Calu3 (cell line): ENCODE data around the gene ZDHHC6. TPM values are rescaled to one million over a fixed set of nuclear protein-coding genes. Genes with fewer than 3 reads are reported as not detected.

Experiments
- BruUV-seq: library from RNA; stranded (reverse); fragments of 400-500 nt; replicated peaks from 2 replicates; lab custom pipeline; 2021; lab: Mats Ljungman, UMichigan
- CTCF ChIA-PET: fragments of 300-600 bp; sonication (Branson Sonifier 250); formaldehyde crosslinking; loops from one replicate; lab custom pipeline; 2022; ENCODE audit warnings: antibody characterized with exemption; lab: Charles Lee
- DNase-seq: peaks from one replicate; pipeline ENCODE4 v3.0.0; 2022
- H3K27ac Mint-ChIP-seq: one replicate; pipeline ENCODE4 v1.8.0; 2022; ENCODE audit warnings: mixed read lengths; ENCODE audit not compliant: unreplicated experiment
- H3K27me3 Mint-ChIP-seq: one replicate; pipeline ENCODE4 v1.8.0; 2022; ENCODE audit warnings: mixed read lengths; ENCODE audit not compliant: unreplicated experiment
- H3K36me3 Mint-ChIP-seq: one replicate; pipeline ENCODE4 v1.8.0; 2022; ENCODE audit warnings: mild to moderate bottlenecking, moderate library complexity, mixed read lengths; ENCODE audit not compliant: insufficient read depth, unreplicated experiment
- H3K4me1 Mint-ChIP-seq: one replicate; pipeline ENCODE4 v1.8.0; 2022; ENCODE audit warnings: mild to moderate bottlenecking, low read depth, mixed read lengths; ENCODE audit not compliant: unreplicated experiment
- H3K4me3 Mint-ChIP-seq: one replicate; pipeline ENCODE4 v1.8.0; 2022; ENCODE audit warnings: mild to moderate bottlenecking, low read depth, moderate library complexity, mixed read lengths; ENCODE audit not compliant: unreplicated experiment
- H3K9me3 Mint-ChIP-seq: one replicate; pipeline ENCODE4 v1.8.0; 2022; ENCODE audit warnings: low read depth, mixed read lengths; ENCODE audit not compliant: unreplicated experiment
- CTCF ChIP-seq: fragments of 200-600 bp; IDR thresholded peaks from one replicate; pipeline ENCODE4 v1.8.0; 2022; ENCODE audit warnings: antibody characterized with exemption; ENCODE audit not compliant: unreplicated experiment
- intact Hi-C: fragments of 100-400 bp; cut with micrococcal nuclease; formaldehyde crosslinking; loops from one replicate; pipeline ENCODE4 v1.10.0; 2022; ENCODE audit not compliant: unreplicated experiment
- total RNA-seq: library from RNA; stranded (reverse); gene quantifications from 2 replicates; pipeline ENCODE4 v1.2.3, GENCODE V29; 2022

Gene ZDHHC6
- total RNA-seq, 1 experiment from 2014 or later: 28.7 TPM

DNA sequence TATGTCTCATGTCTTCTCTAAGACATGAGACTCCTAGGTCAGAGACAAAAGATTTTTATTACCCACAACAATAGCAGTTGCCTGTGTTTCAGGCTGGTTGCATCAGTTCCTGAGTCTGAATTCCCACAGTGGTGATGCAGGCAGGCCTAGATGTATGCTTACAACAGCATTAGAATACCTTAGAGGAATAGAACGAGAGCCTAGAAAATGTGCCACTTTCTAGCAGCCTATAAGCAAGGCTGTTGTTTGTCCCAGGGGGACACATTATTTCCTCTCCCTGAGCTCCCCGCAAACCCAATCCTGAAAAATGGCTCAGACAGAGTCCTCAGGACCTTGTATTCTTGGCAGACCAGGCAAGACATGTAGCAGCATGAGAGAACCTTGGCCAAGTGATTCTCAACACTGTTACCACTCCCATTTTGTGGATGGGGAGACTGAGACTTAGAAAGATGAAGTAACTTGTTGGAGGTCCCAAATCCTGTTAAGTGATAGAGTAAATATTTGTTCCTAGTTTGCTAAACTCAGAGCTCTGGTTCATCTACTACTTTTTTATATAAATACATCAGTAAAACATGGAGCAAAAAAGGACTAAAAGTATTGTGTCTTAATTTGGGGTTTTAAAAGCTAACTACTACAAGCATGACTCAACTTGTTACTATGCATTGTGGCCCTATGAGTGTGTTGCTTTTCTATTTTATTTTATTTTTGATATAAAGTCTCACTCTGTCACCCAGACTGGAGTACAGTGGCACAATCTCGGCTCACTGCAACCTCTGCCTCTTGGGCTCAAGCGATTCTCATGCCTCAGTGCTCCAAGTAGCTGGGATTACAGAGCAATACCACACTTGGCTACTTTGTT, 14.5 kb upstream of the ZDHHC6 start:
- H3K4me1 Mint-ChIP-seq: no peaks in the 10 kb centered on the region
- H3K27ac Mint-ChIP-seq: peak overlapping the region; percentile 34
- BruUV-seq: no TSS peak
- H3K4me3 Mint-ChIP-seq: no peak overlapping the region
- intact Hi-C loops: no loop called here
- no peak for DNase-seq
- CTCF ChIA-PET: interaction anchor here (0.6 to 0.7 kb wide), 2 partner anchors 9 to 1522 kb away, joined by 3 to 5 read pairs; no protein-coding TSS in a partner anchor
- no peak for TF ChIP-seq CTCF
- H3K9me3 Mint-ChIP-seq: no peaks in the 10 kb centered on the region
- no peaks in the 10 kb centered on the region for H3K36me3 Mint-ChIP-seq
- H3K27me3 Mint-ChIP-seq: no peaks in the 10 kb centered on the region

GRCh38 chr10:112460366-112460765, 13.7 kb upstream of the ZDHHC6 start:
- Mint-ChIP-seq H3K36me3 (no peaks in the 10 kb centered on the region), H3K27me3 (no peaks in the 10 kb centered on the region), H3K27ac (no peak overlapping the region), H3K9me3 (no peaks in the 10 kb centered on the region), H3K4me1 (no peaks in the 10 kb centered on the region), H3K4me3 (no peak overlapping the region)
- BruUV-seq: no TSS peak
- CTCF ChIA-PET: interaction anchor here (0.7 kb wide), 1 partner anchor 8 kb away, joined by 5 read pairs; no protein-coding TSS in a partner anchor
- no peak for TF ChIP-seq CTCF
- intact Hi-C loops: no loop called here
- no peak for DNase-seq

GRCh38 chr10:112456533-112456932, 9.8 kb upstream of the ZDHHC6 start:
- Mint-ChIP-seq H3K36me3 (no peaks in the 10 kb centered on the region), H3K27ac (no peak overlapping the region), H3K4me3 (no peak overlapping the region), H3K9me3 (no peaks in the 10 kb centered on the region), H3K4me1 (no peaks in the 10 kb centered on the region), H3K27me3 (no peaks in the 10 kb centered on the region)
- BruUV-seq: no TSS peak
- intact Hi-C loops: no loop called here
- no peak for TF ChIP-seq CTCF
- DNase-seq: no peak
- CTCF ChIA-PET: interaction anchor here (0.7 kb wide), 1 partner anchor 1355 kb away, joined by 5 read pairs; no protein-coding TSS in a partner anchor

- Mint-ChIP-seq H3K9me3 (no peaks in the 10 kb centered on the region), H3K4me3 (no peak overlapping the region), H3K27ac (peak overlapping the region; percentile 44), H3K4me1 (no peaks in the 10 kb centered on the region), H3K36me3 (no peaks in the 10 kb centered on the region), H3K27me3 (no peaks in the 10 kb centered on the region)
- CTCF ChIA-PET: no interaction called here
- intact Hi-C loops: no loop called here
- TF ChIP-seq CTCF: no peak
- BruUV-seq: no TSS peak
- DNase-seq: no peak
These were observed 8.4 kb upstream of the ZDHHC6 start for GRCh38 chr10:112454910-112455779.
